ENCODE measurements around the gene BSPRY. TPM values are rescaled to one million over a fixed set of nuclear protein-coding genes. Genes with fewer than 3 reads are reported as not detected.

Gene BSPRY
- total RNA-seq, 1 donor from 2014 or later = 7.6 TPM

Other genes with a start within 250 kb of the BSPRY start
- 2.2 and 2.9 TPM in 2 replicates for gene SLC31A2, start 198.5 kb upstream of the BSPRY start, total RNA-seq
- 36.9 and 38.6 TPM in 2 replicates for gene FKBP15, start 128.3 kb upstream of the BSPRY start, total RNA-seq
- 8.8 and 10.0 TPM in 2 replicates for gene SLC31A1, start 128.0 kb upstream of the BSPRY start, total RNA-seq
- 32.9 and 36.2 TPM in 2 replicates for gene CDC26, start 74.0 kb upstream of the BSPRY start, total RNA-seq
- gene PRPF4, start 73.9 kb upstream of the BSPRY start, total RNA-seq = 36.8 and 37.2 TPM in 2 replicates
- gene RNF183, start 46.2 kb upstream of the BSPRY start, total RNA-seq = 0.45 TPM in 1 of 2 replicates, not detected in the other
- gene WDR31, start 9.3 kb upstream of the BSPRY start, total RNA-seq = 0.93 and 1.5 TPM in 2 replicates
- 17.4 and 19.0 TPM in 2 replicates for gene HDHD3, start 27.4 kb downstream of the BSPRY start, total RNA-seq
- 36.6 and 36.8 TPM in 2 replicates for gene ALAD, start 51.7 kb downstream of the BSPRY start, total RNA-seq
- 85.0 and 86.4 TPM in 2 replicates for gene POLE3, start 61.1 kb downstream of the BSPRY start, total RNA-seq
- gene C9orf43, start 61.2 kb downstream of the BSPRY start, total RNA-seq = 0.45 and 0.73 TPM in 2 replicates
- gene RGS3, start 114.2 kb downstream of the BSPRY start, total RNA-seq = 39.5 and 42.7 TPM in 2 replicates

Measured in T-helper 2 cell treated with Interferon-gamma antibody and Interleukin-4, amounts not matched to agents 100 ng/mL and 5 ng/mL, for 36 hours (primary cell).